H9 (cell line): Measurements from ENCODE around the gene ANK2. TPM values are rescaled to one million over a fixed set of nuclear protein-coding genes. Genes with fewer than 3 reads are reported as not detected.

Experiments
- DNase-seq: peaks from one replicate; pipeline ENCODE4 v3.0.0-alpha.2; 2017
- H2AFZ ChIP-seq: one replicate; pipeline ENCODE4 v1.6.1; 2013; ENCODE audit warnings: mild to moderate bottlenecking, low read length, control low read depth, moderate library complexity
- H2AK5ac ChIP-seq: 2 replicates; pipeline ENCODE4 v1.6.1; 2013; ENCODE audit warnings: low read length, control low read depth, mixed read lengths; ENCODE audit not compliant: insufficient read length
- H2BK120ac ChIP-seq: one replicate; pipeline ENCODE4 v1.6.1; 2013; ENCODE audit warnings: low read depth, mild to moderate bottlenecking, low read length, control low read depth, inconsistent platforms; ENCODE audit not compliant: poor library complexity, severe bottlenecking
- H2BK12ac ChIP-seq: 2 replicates; pipeline ENCODE4 v1.6.1; 2013; ENCODE audit warnings: low read length, control low read depth, mixed read lengths, low read depth; ENCODE audit not compliant: insufficient read length
- H2BK15ac ChIP-seq: 2 replicates; pipeline ENCODE4 v1.6.1; 2013; ENCODE audit warnings: low read depth, low read length, control low read depth
- H2BK20ac ChIP-seq: one replicate; pipeline ENCODE4 v1.6.1; 2013; ENCODE audit warnings: low read depth, mild to moderate bottlenecking, low read length, control low read depth, inconsistent platforms; ENCODE audit not compliant: poor library complexity, severe bottlenecking
- H2BK5ac ChIP-seq: 2 replicates; pipeline ENCODE4 v1.6.1; 2013; ENCODE audit warnings: low read length, control low read depth, mixed read lengths; ENCODE audit not compliant: insufficient read length
- H3K14ac ChIP-seq: 2 replicates; pipeline ENCODE4 v1.6.1; 2013; ENCODE audit warnings: low read length, control low read depth; ENCODE audit not compliant: insufficient read depth
- H3K18ac ChIP-seq: 2 replicates; pipeline ENCODE4 v1.6.1; 2013; ENCODE audit warnings: low read depth, mild to moderate bottlenecking, mixed read lengths, low read length, control low read depth; ENCODE audit not compliant: insufficient read length
- H3K23ac ChIP-seq: 2 replicates; pipeline ENCODE4 v1.6.1; 2013; ENCODE audit warnings: low read length, control low read depth, mixed read lengths, low read depth; ENCODE audit not compliant: insufficient read length
- H3K23me2 ChIP-seq: 2 replicates; pipeline ENCODE4 v1.6.1; 2013; ENCODE audit warnings: low read depth, mild to moderate bottlenecking, mixed read lengths, low read length, control low read depth; ENCODE audit not compliant: insufficient read length, poor library complexity, severe bottlenecking
- H3K27ac ChIP-seq: 2 replicates; pipeline ENCODE4 v1.5.1; 2013; ENCODE audit warnings: low read length, control low read depth, mixed read lengths, low read depth; ENCODE audit not compliant: insufficient read length
- H3K27me3 ChIP-seq: 2 replicates; pipeline ENCODE4 v1.6.1; 2013; ENCODE audit warnings: low read length, control low read depth, inconsistent platforms; ENCODE audit not compliant: insufficient read depth
- H3K4ac ChIP-seq: 2 replicates; pipeline ENCODE4 v1.6.1; 2013; ENCODE audit warnings: low read depth, mild to moderate bottlenecking, control low read depth, inconsistent platforms, low read length, moderate library complexity
- H3K4me1 ChIP-seq: 2 replicates; pipeline ENCODE4 v1.6.1; 2013; ENCODE audit warnings: low read length, control low read depth, inconsistent platforms; ENCODE audit not compliant: insufficient read depth
- H3K4me2 ChIP-seq: 2 replicates; pipeline ENCODE4 v1.6.1; 2013; ENCODE audit warnings: low read length, control low read depth, mixed read lengths; ENCODE audit not compliant: insufficient read length, insufficient read depth
- H3K56ac ChIP-seq: 2 replicates; pipeline ENCODE4 v1.6.1; 2013; ENCODE audit warnings: low read depth, mild to moderate bottlenecking, mixed read lengths, low read length, control low read depth; ENCODE audit not compliant: insufficient read length
- H3K79me1 ChIP-seq: 2 replicates; pipeline ENCODE4 v1.6.1; 2013; ENCODE audit warnings: low read depth, mild to moderate bottlenecking, moderate library complexity, low read length, control low read depth, inconsistent platforms; ENCODE audit not compliant: insufficient read depth, poor library complexity, severe bottlenecking
- H3K79me2 ChIP-seq: 2 replicates; pipeline ENCODE4 v1.6.1; 2013; ENCODE audit warnings: low read length, control low read depth, inconsistent platforms; ENCODE audit not compliant: insufficient read depth
- H3K9ac ChIP-seq: 2 replicates; pipeline ENCODE4 v1.6.1; 2013; ENCODE audit warnings: low read length, control low read depth, mixed read lengths; ENCODE audit not compliant: insufficient read length; ENCODE audit errors: extremely low read depth
- H3K9me3 ChIP-seq: one replicate; pipeline ENCODE4 v1.6.1; 2013; ENCODE audit warnings: low read depth, low read length, inconsistent platforms; ENCODE audit not compliant: control insufficient read depth
- H3T11ph ChIP-seq: one replicate; pipeline ENCODE4 v1.6.1; 2013; ENCODE audit warnings: mild to moderate bottlenecking, low read length, control low read depth, inconsistent platforms
- H4K20me1 ChIP-seq: one replicate; pipeline ENCODE4 v1.6.1; 2013; ENCODE audit not compliant: control insufficient read depth, insufficient read length, insufficient read depth
- H4K5ac ChIP-seq: 2 replicates; pipeline ENCODE4 v1.6.1; 2013; ENCODE audit warnings: low read depth, mild to moderate bottlenecking, mixed read lengths, low read length, control low read depth; ENCODE audit not compliant: insufficient read length
- H4K8ac ChIP-seq: replicated peaks from 2 replicates; pipeline ENCODE4 v1.6.1; 2013; ENCODE audit warnings: low read length, control low read depth, mixed read lengths, low read depth; ENCODE audit not compliant: insufficient read length
- H4K91ac ChIP-seq: 2 replicates; pipeline ENCODE4 v1.6.1; 2013; ENCODE audit warnings: low read depth, mild to moderate bottlenecking, moderate library complexity, mixed read lengths, low read length, control low read depth; ENCODE audit not compliant: insufficient read length
- H3K27ac Mint-ChIP-seq, 3 experiments: 2 replicates in 2 of 3; 3 replicates in 1 of 3; pipeline ENCODE4 v1.8.0; 2020 to 2021; ENCODE audit warnings: mixed read lengths in 3 of 3, mild to moderate bottlenecking in 1 of 3, moderate library complexity in 1 of 3
- H3K27me3 Mint-ChIP-seq: 2 replicates; pipeline ENCODE4 v1.8.0; 2021; ENCODE audit warnings: low read depth, mild to moderate bottlenecking, moderate library complexity, mixed read lengths
- H3K36me3 Mint-ChIP-seq, 3 experiments: 2 replicates in 2 of 3; 3 replicates in 1 of 3; pipeline ENCODE4 v1.8.0; 2020 to 2021; ENCODE audit warnings: low read depth in 3 of 3, mixed read lengths in 3 of 3; ENCODE audit not compliant: insufficient read depth in 1 of 3
- H3K4me1 Mint-ChIP-seq, 2 experiments: 2 replicates each; pipeline ENCODE4 v1.8.0; 2020; ENCODE audit warnings: mixed read lengths in 2 of 2
- H3K4me3 Mint-ChIP-seq, 2 experiments: 2 replicates in 1 of 2; 3 replicates in 1 of 2; pipeline ENCODE4 v1.8.0; 2020 to 2021; ENCODE audit warnings: mild to moderate bottlenecking in 2 of 2, mixed read lengths in 2 of 2, moderate library complexity in 1 of 2
- H3K9me3 Mint-ChIP-seq, 2 experiments: 2 replicates in 1 of 2; 3 replicates in 1 of 2; pipeline ENCODE4 v1.8.0; 2020; ENCODE audit warnings: mild to moderate bottlenecking in 2 of 2, mixed read lengths in 2 of 2, moderate library complexity in 1 of 2
- WGBS: extraction: QIAGEN DNeasy Blood & Tissue Kit; methylation state at CpG from one replicate; pipeline ENCODE4 v1.1.7; 2013; ENCODE audit warnings: missing lambda C conversion rate, low lambda C conversion rate, mixed read lengths; ENCODE audit not compliant: insufficient read length; ENCODE audit errors: extremely low coverage; 5-methylcytosine and 5-hydroxymethylcytosine counted together
- total RNA-seq: library from RNA; stranded (reverse); gene quantifications from 2 replicates; pipeline ENCODE4 v1.2.1, GENCODE V29; 2021
- TF ChIP-seq, protein P1 (sequence below): fragments of 200-600 bp; sonication (generic); conservative IDR thresholded peaks from 3 replicates; pipeline ENCODE4 v1.8.0; 2021; ENCODE audit warnings: antibody characterized with exemption, mild to moderate bottlenecking

Gene ANK2
- total RNA-seq, 1 experiment from 2014 or later, result 36.8 TPM

DNA sequence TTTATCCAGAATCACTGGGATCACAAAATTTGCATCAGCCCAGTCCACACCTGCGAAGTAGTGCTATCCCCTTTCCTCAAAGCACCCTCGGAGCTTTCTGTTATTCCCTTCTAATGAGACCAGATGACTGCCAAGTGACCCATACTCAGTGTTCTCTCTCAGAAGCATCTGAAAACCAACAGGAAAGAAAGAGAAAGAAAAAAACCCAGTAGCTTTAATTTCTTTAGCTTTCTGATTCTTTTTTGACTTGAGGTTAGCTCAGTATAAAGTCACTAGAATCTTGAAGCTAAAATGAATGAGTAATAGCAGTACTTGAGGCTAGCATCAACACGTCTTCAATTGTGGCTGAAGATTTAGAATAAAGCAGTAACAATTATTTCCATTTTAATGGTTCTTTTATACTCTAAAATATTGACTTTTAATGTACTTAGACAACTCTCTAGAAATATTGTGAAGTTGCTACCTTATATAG, 124.4 kb downstream of the ANK2 start:
- H3K4me3 Mint-ChIP-seq, result no peak overlapping the region
- Histone ChIP-seq H3K18ac (no peak overlapping the region), H2BK12ac (no peak overlapping the region), H4K20me1 (no peaks in the 10 kb centered on the region), H4K8ac (no peak overlapping the region), H3K4me1 (no peaks in the 10 kb centered on the region), H3K27me3 (no peaks in the 10 kb centered on the region), H3K9ac (no peak overlapping the region), H3K27ac (no peak overlapping the region), H3K79me1 (no peaks in the 10 kb centered on the region), H3K79me2 (no peaks in the 10 kb centered on the region), H2BK15ac (no peak overlapping the region), H3K9me3 (no peaks in the 10 kb centered on the region), H3T11ph (no peak overlapping the region), H3K4ac (no peak overlapping the region), H2BK20ac (no peak overlapping the region), H4K5ac (no peak overlapping the region), H3K23me2 (no peaks in the 10 kb centered on the region), H2BK5ac (no peak overlapping the region), H4K91ac (no peak overlapping the region), H2AK5ac (no peak overlapping the region), H3K14ac (no peak overlapping the region), H3K56ac (no peak overlapping the region), H3K4me2 (no peak overlapping the region), H2BK120ac (no peak overlapping the region), H2AFZ (no peak overlapping the region), H3K23ac (no peak overlapping the region)
- peak overlapping the region in 1 of 3 experiments; percentile 65; a peak in 2 of 7 replicates for H3K27ac Mint-ChIP-seq
- H3K9me3 Mint-ChIP-seq, result peaks cover 0 to 2% of the 10 kb centered on the region in 2 experiments; a peak in 1 of 5 replicates
- TF ChIP-seq, protein P1, sequence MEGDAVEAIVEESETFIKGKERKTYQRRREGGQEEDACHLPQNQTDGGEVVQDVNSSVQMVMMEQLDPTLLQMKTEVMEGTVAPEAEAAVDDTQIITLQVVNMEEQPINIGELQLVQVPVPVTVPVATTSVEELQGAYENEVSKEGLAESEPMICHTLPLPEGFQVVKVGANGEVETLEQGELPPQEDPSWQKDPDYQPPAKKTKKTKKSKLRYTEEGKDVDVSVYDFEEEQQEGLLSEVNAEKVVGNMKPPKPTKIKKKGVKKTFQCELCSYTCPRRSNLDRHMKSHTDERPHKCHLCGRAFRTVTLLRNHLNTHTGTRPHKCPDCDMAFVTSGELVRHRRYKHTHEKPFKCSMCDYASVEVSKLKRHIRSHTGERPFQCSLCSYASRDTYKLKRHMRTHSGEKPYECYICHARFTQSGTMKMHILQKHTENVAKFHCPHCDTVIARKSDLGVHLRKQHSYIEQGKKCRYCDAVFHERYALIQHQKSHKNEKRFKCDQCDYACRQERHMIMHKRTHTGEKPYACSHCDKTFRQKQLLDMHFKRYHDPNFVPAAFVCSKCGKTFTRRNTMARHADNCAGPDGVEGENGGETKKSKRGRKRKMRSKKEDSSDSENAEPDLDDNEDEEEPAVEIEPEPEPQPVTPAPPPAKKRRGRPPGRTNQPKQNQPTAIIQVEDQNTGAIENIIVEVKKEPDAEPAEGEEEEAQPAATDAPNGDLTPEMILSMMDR, result no peak
- peaks cover 22 to 25% of the 10 kb centered on the region in 2 experiments for H3K4me1 Mint-ChIP-seq
- no CpG with 5 or more reads among the region's 3 CpGs for WGBS
- H3K36me3 Mint-ChIP-seq, result peaks cover 2 to 13% (median 7%) of the 10 kb centered on the region in 3 experiments; a peak in 5 of 7 replicates
- no peak for DNase-seq
- no peaks in the 10 kb centered on the region for H3K27me3 Mint-ChIP-seq
